H1 (cell line): Measurements from ENCODE around the gene POTEI. TPM values are rescaled to one million over a fixed set of nuclear protein-coding genes. Genes with fewer than 3 reads are reported as not detected.
"Not testable (repeated sequence)": the region's sequence is repeated elsewhere in the genome, so short reads cannot be mapped to it uniquely, and the experiment has no call there.

Source experiments
- CTCF ChIA-PET: fragments of 300-600 bp; sonication (Branson Sonifier 250); formaldehyde crosslinking; loops from one replicate; lab custom pipeline; 2021; ENCODE audit not compliant: partially characterized antibody; lab: Charles Lee
- POLR2A ChIA-PET: fragments of 300-600 bp; sonication (Branson Sonifier 250); formaldehyde crosslinking; loops from one replicate; lab custom pipeline; 2021; ENCODE audit warnings: inconsistent platforms; ENCODE audit not compliant: partially characterized antibody; lab: Charles Lee
- DNase-seq, 2 experiments: peaks; one replicate each; pipeline versions ENCODE4 v3.0.0 to v3.0.0-alpha.2; 2010 to 2022; ENCODE audit warnings: low spot score in 2 of 2, low read depth in 1 of 2, mixed read lengths in 1 of 2
- FAIRE-seq: peaks from 2 replicates; lab custom pipeline; 2011; peaks lifted over from hg19 to GRCh38; lab: Jason Lieb, UNC
- H2AFZ ChIP-seq: 2 replicates; pipeline ENCODE4 v1.8.1; 2012; ENCODE audit warnings: low read length, inconsistent platforms
- H2AK5ac ChIP-seq: 2 replicates; pipeline ENCODE4 v1.6.1; 2013; ENCODE audit warnings: low read depth, low read length
- H2BK120ac ChIP-seq: replicated peaks from 2 replicates; pipeline ENCODE3; 2013; ENCODE audit warnings: low read depth, low read length, inconsistent platforms
- H2BK12ac ChIP-seq: 2 replicates; pipeline ENCODE4 v1.6.1; 2013; ENCODE audit warnings: low read depth, low read length
- H2BK15ac ChIP-seq: 2 replicates; pipeline ENCODE4 v1.6.1; 2013; ENCODE audit warnings: low read length
- H2BK20ac ChIP-seq: 2 replicates; pipeline ENCODE4 v1.6.1; 2013; ENCODE audit warnings: low read length
- H2BK5ac ChIP-seq: 2 replicates; pipeline ENCODE4 v1.6.1; 2013; ENCODE audit warnings: low read depth, low read length
- H3K14ac ChIP-seq: 2 replicates; pipeline ENCODE4 v1.6.1; 2013; ENCODE audit warnings: inconsistent platforms; ENCODE audit not compliant: insufficient read length
- H3K18ac ChIP-seq: 2 replicates; pipeline ENCODE4 v1.6.1; 2013; ENCODE audit warnings: low read length; ENCODE audit errors: extremely low read depth
- H3K23ac ChIP-seq: 2 replicates; pipeline ENCODE4 v1.6.1; 2013; ENCODE audit warnings: inconsistent platforms; ENCODE audit not compliant: insufficient read length
- H3K23me2 ChIP-seq: 2 replicates; pipeline ENCODE4 v1.6.1; 2013; ENCODE audit warnings: low read depth, low read length
- H3K27ac ChIP-seq: 2 replicates; pipeline ENCODE4 v1.6.1; 2011; ENCODE audit warnings: low read depth, low read length, inconsistent platforms
- H3K27me3 ChIP-seq, 4 experiments: replicated peaks in 1 of 4; 1 replicate in 1 of 4; 2 replicates in 3 of 4; pipeline versions ENCODE4 v1.6.1 to v1.8.1; 2011 to 2013; ENCODE audit warnings: low read length in 3 of 4, mild to moderate bottlenecking in 3 of 4, inconsistent platforms in 2 of 4, mixed read lengths in 2 of 4, moderate library complexity in 1 of 4; ENCODE audit not compliant: control insufficient read depth in 3 of 4, insufficient read depth in 3 of 4; ENCODE audit errors: extremely low read depth in 1 of 4
- H3K36me3 ChIP-seq, 4 experiments: 2 replicates each; pipeline versions ENCODE4 v1.6.1 to v1.8.1; 2011 to 2013; ENCODE audit warnings: mild to moderate bottlenecking in 4 of 4, low read length in 3 of 4, moderate library complexity in 2 of 4, control low read depth in 1 of 4, inconsistent platforms in 1 of 4; ENCODE audit not compliant: insufficient read depth in 4 of 4, control insufficient read depth in 2 of 4
- H3K4ac ChIP-seq: replicated peaks from 2 replicates; pipeline ENCODE3; 2013; ENCODE audit warnings: low read length, low read depth, mixed read lengths, inconsistent platforms; ENCODE audit not compliant: insufficient read length
- H3K4me1 ChIP-seq, 4 experiments: replicated peaks in 1 of 4; 1 replicate in 1 of 4; 2 replicates in 3 of 4; pipeline versions ENCODE4 v1.6.1 to v1.8.1; 2011 to 2013; ENCODE audit warnings: low read length in 3 of 4, inconsistent platforms in 2 of 4, mixed read lengths in 1 of 4; ENCODE audit not compliant: insufficient read depth in 4 of 4, control insufficient read depth in 3 of 4
- H3K4me2 ChIP-seq, 2 experiments: 2 replicates each; pipeline versions ENCODE4 v1.6.1 to v1.8.1; 2011 to 2013; ENCODE audit warnings: low read depth in 2 of 2, low read length in 2 of 2, control low read depth in 1 of 2, inconsistent platforms in 1 of 2, mild to moderate bottlenecking in 1 of 2; ENCODE audit not compliant: insufficient read depth in 1 of 2
- H3K4me3 ChIP-seq, 4 experiments: fragments of 200-600, 300-600 bp in 1 of 4; sonication (generic), shearing (Covaris generic), sonication (Bioruptor Twin) in 1 of 4; 2 replicates each; pipeline versions ENCODE4 v1.5.1 to v1.8.1; 2011 to 2016; ENCODE audit warnings: low read length in 4 of 4, low read depth in 3 of 4, control low read depth in 2 of 4, inconsistent platforms in 2 of 4, mild to moderate bottlenecking in 2 of 4, mixed read lengths in 1 of 4, moderate library complexity in 1 of 4; ENCODE audit not compliant: insufficient read depth in 2 of 4; ENCODE audit errors: extremely low read depth in 1 of 4
- H3K56ac ChIP-seq: replicated peaks from 2 replicates; pipeline ENCODE3; 2013; ENCODE audit warnings: low read depth, mild to moderate bottlenecking, mixed read lengths, low read length, inconsistent platforms; ENCODE audit not compliant: insufficient read length
- H3K79me1 ChIP-seq: 2 replicates; pipeline ENCODE4 v1.6.1; 2013; ENCODE audit warnings: low read depth, low read length, control low read depth
- H3K79me2 ChIP-seq, 2 experiments: 2 replicates each; pipeline versions ENCODE4 v1.6.1 to v1.8.1; 2012 to 2013; ENCODE audit warnings: low read length in 2 of 2, mild to moderate bottlenecking in 2 of 2, inconsistent platforms in 1 of 2; ENCODE audit not compliant: insufficient read depth in 2 of 2, control insufficient read depth in 1 of 2
- H3K9ac ChIP-seq, 4 experiments: replicated peaks in 1 of 4; 1 replicate in 1 of 4; 2 replicates in 3 of 4; pipeline versions ENCODE4 v1.6.1 to v1.8.1; 2011 to 2013; ENCODE audit warnings: low read depth in 3 of 4, low read length in 3 of 4, control low read depth in 2 of 4, mild to moderate bottlenecking in 2 of 4, moderate library complexity in 2 of 4, inconsistent platforms in 1 of 4; ENCODE audit errors: extremely low read depth in 1 of 4
- H3K9me3 ChIP-seq, 2 experiments: 2 replicates each; pipeline versions ENCODE4 v1.6.1 to v1.8.1; 2012 to 2013; ENCODE audit warnings: mild to moderate bottlenecking in 2 of 2, moderate library complexity in 2 of 2, control low read depth in 1 of 2, inconsistent platforms in 1 of 2, low read depth in 1 of 2, low read length in 1 of 2, mixed read lengths in 1 of 2; ENCODE audit not compliant: insufficient read depth in 2 of 2
- H4K20me1 ChIP-seq, 2 experiments: replicated peaks in 1 of 2; 2 replicates each; pipeline versions ENCODE3 to v1.8.1; 2011 to 2013; ENCODE audit warnings: inconsistent platforms in 2 of 2, low read length in 2 of 2, mild to moderate bottlenecking in 1 of 2; ENCODE audit not compliant: insufficient read depth in 2 of 2, control insufficient read depth in 1 of 2
- H4K5ac ChIP-seq: 2 replicates; pipeline ENCODE4 v1.6.1; 2013; ENCODE audit warnings: low read length, low read depth, mixed read lengths, inconsistent platforms; ENCODE audit not compliant: insufficient read length
- H4K8ac ChIP-seq: 2 replicates; pipeline ENCODE4 v1.8.0; 2013; ENCODE audit warnings: mild to moderate bottlenecking, moderate library complexity, low read length, inconsistent platforms; ENCODE audit not compliant: insufficient read depth; ENCODE audit errors: extremely low read depth
- H4K91ac ChIP-seq: replicated peaks from 2 replicates; pipeline ENCODE3; 2013; ENCODE audit warnings: low read length, mixed read lengths, inconsistent platforms; ENCODE audit not compliant: insufficient read length
- WGBS, 2 experiments: shearing (Covaris generic) in 1 of 2; methylation state at CpG; one replicate each; pipeline versions ENCODE4 v1.1.6 to v1.1.7; 2013 to 2015; ENCODE audit warnings: low lambda C conversion rate in 2 of 2, mixed read lengths in 2 of 2, inconsistent platforms in 1 of 2, low coverage in 1 of 2, missing lambda C conversion rate in 1 of 2; ENCODE audit not compliant: insufficient replicate concordance in 2 of 2, insufficient coverage in 1 of 2, insufficient read length in 1 of 2; ENCODE audit errors: extremely low coverage in 1 of 2, missing lambda C conversion rate in 1 of 2; 5-methylcytosine and 5-hydroxymethylcytosine counted together
- polyA plus RNA-seq, 7 experiments: library from polyadenylated mRNA; depleted of rRNA in 3 of 7; stranded (reverse) in 5 of 7; unstranded in 2 of 7; fragments of >200 nt in 5 of 7; fragments of 200-250 nt in 2 of 7; gene quantifications; 1 replicate in 5 of 7; 2 replicates in 1 of 7; 4 replicates in 1 of 7; pipeline versions ENCODE4 v1.2.1 to v1.2.3, GENCODE V29; 2011 to 2013; ENCODE audit warnings: missing spikeins in 2 of 7, mixed read lengths in 2 of 7
- total RNA-seq: library from RNA; stranded (reverse); fragmentation: NEBNext Ultra II Directional; extraction: Animal tissue kit (Norgen Biotek cat#: 25700); gene quantifications from 2 replicates; pipeline ENCODE4 v1.2.1, GENCODE V29; 2021

The POTEI gene
- total and polyA plus RNA-seq, 2 of the 8 experiments (the other 6 are each of a cell fraction or from before 2014, with no cell fraction given), result 0.20 TPM

DNA sequence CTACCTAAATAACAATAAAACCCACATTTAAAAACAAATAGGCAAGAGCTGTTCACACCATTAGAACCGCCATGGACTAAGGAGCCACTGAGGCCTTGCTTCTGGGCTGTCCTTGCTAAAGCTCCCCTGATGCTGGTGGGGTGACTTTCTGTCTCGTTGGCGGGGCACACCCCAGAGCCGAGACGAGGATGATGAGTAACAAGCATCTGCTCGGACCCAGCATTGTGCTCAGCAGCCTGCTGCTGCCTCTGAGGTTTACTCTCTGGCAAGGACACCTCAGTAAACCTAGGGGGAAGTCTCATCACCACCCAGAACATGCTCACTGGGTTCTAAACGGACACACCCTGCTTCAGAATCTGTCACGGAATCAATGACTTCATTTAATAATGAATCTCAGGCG is 22.5 kb upstream of the POTEI start:
- H2BK15ac ChIP-seq, H3K4me3 ChIP-seq, H3K23me2 ChIP-seq, H3K4me2 ChIP-seq, H4K91ac ChIP-seq, H3K56ac ChIP-seq, H3K27me3 ChIP-seq, H4K5ac ChIP-seq, CTCF ChIA-PET, H3K4me1 ChIP-seq, H4K8ac ChIP-seq, H2BK5ac ChIP-seq, H2BK12ac ChIP-seq, H2BK20ac ChIP-seq, H3K79me1 ChIP-seq, POLR2A ChIA-PET, H2BK120ac ChIP-seq, FAIRE-seq, H3K79me2 ChIP-seq, H3K9ac ChIP-seq, H3K9me3 ChIP-seq, H4K20me1 ChIP-seq, H3K23ac ChIP-seq, DNase-seq, H2AK5ac ChIP-seq, H3K27ac ChIP-seq, H3K14ac ChIP-seq, H3K18ac ChIP-seq, H3K4ac ChIP-seq, H2AFZ ChIP-seq, H3K36me3 ChIP-seq: not testable (repeated sequence)
- WGBS, 2 experiments, result no CpG with 5 or more reads among the region's 9 CpGs

DNA sequence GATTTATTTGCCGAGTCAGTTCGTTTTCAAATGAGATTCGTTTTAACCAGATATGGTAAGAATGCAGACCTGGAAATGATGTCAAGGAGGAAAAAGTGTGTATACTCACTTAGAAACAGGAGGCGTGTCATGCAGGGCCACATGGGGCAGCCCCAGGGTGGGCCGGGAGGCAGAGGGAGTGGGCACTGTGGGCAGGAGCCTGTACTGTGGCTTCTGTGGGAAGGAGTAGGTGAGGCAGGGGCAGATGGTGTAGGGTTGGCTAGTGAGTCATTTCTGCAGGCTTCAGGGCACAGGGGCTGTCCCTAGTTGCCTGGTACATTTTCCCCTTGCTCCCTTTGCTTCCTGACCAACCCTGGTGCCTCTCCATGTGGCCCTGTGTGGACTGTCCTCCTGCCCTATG is 22.1 kb upstream of the POTEI start:
- H2BK20ac ChIP-seq, H4K8ac ChIP-seq, H3K27me3 ChIP-seq, H4K91ac ChIP-seq, CTCF ChIA-PET, H2BK12ac ChIP-seq, H3K9ac ChIP-seq, H3K4me3 ChIP-seq, H3K23ac ChIP-seq, FAIRE-seq, POLR2A ChIA-PET, H3K27ac ChIP-seq, H2BK120ac ChIP-seq, H3K9me3 ChIP-seq, H2BK15ac ChIP-seq, H4K5ac ChIP-seq, H3K79me1 ChIP-seq, H4K20me1 ChIP-seq, H3K4me2 ChIP-seq, H3K23me2 ChIP-seq, H3K79me2 ChIP-seq, H3K36me3 ChIP-seq, H3K56ac ChIP-seq, H2BK5ac ChIP-seq, H3K4ac ChIP-seq, H2AK5ac ChIP-seq, H3K4me1 ChIP-seq, H3K14ac ChIP-seq, H2AFZ ChIP-seq, H3K18ac ChIP-seq, DNase-seq: not testable (repeated sequence)
- WGBS, 2 experiments, result no CpG with 5 or more reads among the region's 5 CpGs
